ENCODE results near the gene CNNM3.

- TF ChIP-seq CTCF (IDR thresholded peaks at IDR 0.05) (no peak), POLR2AphosphoS5 (IDR thresholded peaks at IDR 0.05) (no peak), EP300 (IDR thresholded peaks at IDR 0.05) (no peak)
These were observed 32.7 kb upstream of the CNNM3 start for GRCh38 chr2:96783388-96783787.
